Pancreas (tissue), 10 donors: ENCODE data around the gene FXYD3. TPM values are rescaled to one million over a fixed set of nuclear protein-coding genes. Genes with fewer than 3 reads are reported as not detected.
A peak's percentile ranks its signal among the peaks of the same experiment; 100 is the strongest.

Source experiments
- ATAC-seq, 4 donors: fragments of 200-7000 bp; cut with Tn5 transposase; one replicate each; pipeline versions ENCODE4 v1.8.0 to v1.9.1; 2020; ENCODE audit warnings: mild to moderate bottlenecking in 4 of 4, moderate library complexity in 4 of 4
- DNase-seq, 6 donors: peaks; one replicate each; pipeline ENCODE4 v3.0.0-alpha.2; 2020
- FAIRE-seq: peaks from 2 replicates; lab custom pipeline; 2012; peaks lifted over from hg19 to GRCh38; lab: Jason Lieb, UNC
- H3K27ac ChIP-seq, 4 donors: fragments of 200-600 bp; sonication (generic); 1 replicate in 3 of 4; 2 replicates in 1 of 4; pipeline versions ENCODE4 v1.5.0 to v1.8.0; 2020
- H3K27me3 ChIP-seq, 4 donors: fragments of 200-600 bp; one replicate each; pipeline ENCODE4 v1.8.0; 2021
- H3K36me3 ChIP-seq, 3 donors: fragments of 200-600 bp; sonication (generic) in 1 of 3; one replicate each; pipeline versions ENCODE4 v1.5.0 to v1.8.0; 2020 to 2021
- H3K4me1 ChIP-seq, 3 donors: fragments of 200-600 bp; one replicate each; pipeline ENCODE4 v1.8.0; 2021
- H3K4me3 ChIP-seq, 4 donors: fragments of 200-600 bp; sonication (generic) in 2 of 4; one replicate each; pipeline versions ENCODE4 v1.5.0 to v1.8.0; 2020 to 2021
- H3K9me3 ChIP-seq, 4 donors: fragments of 200-600 bp; one replicate each; pipeline ENCODE4 v1.8.0; 2021
- WGBS, 2 donors: extraction: QIAGEN DNeasy Blood & Tissue Kit; methylation state at CpG; one replicate each; pipeline ENCODE4 v1.1.7; 2013; 5-methylcytosine and 5-hydroxymethylcytosine counted together
- intact Hi-C, 3 donors: fragments of 100-400 bp; cut with DNase I; formaldehyde crosslinking; loops; one replicate each; pipeline versions ENCODE4 v1.11.1 to v1.14.2; 2022
- polyA plus RNA-seq, 2 donors: library from polyadenylated mRNA; stranded (reverse); fragments of 200-250 nt; gene quantifications; one replicate each; pipeline ENCODE4 v1.2.3, GENCODE V29; 2013
- total RNA-seq, 6 donors: library from RNA; stranded (reverse); fragmentation: NEBNext Ultra II Directional in 4 of 6; extraction: Animal tissue kit (Norgen Biotek cat#: 25700) in 4 of 6; gene quantifications; one replicate each; pipeline versions ENCODE4 v1.2.1 to v1.2.4, GENCODE V29; 2021 to 2023
- TF ChIP-seq, protein P1 (sequence below), 4 donors: fragments of 200-600 bp; sonication (generic) in 3 of 4; IDR thresholded peaks; one replicate each; pipeline versions ENCODE4 v1.5.0 to v1.8.0; 2021; ENCODE audit warnings: antibody characterized with exemption in 4 of 4
- donor health status: healthy with polysubstance abuse.
- donor health status: DM: no; HTN: no; CAD: no; lungs with moderate emphysema.
- donor health status: DM: no; HTN: no; CAD: no.
- donor health status: control.
- donor health status: control.
- donor health status: Bipolar disorder and iron deficiency.
- donor health status: DM: yes; HTN: yes; CAD: no.
- donor health status: DM: no; HTN: no; CAD: no.
- donor health status: DM: no; HTN: no; CAD: no.
- donor health status: DM: yes; HTN: yes; CAD: no.

Gene FXYD3
- total and polyA plus RNA-seq, 8 donors, result 12.2 to 59.1 (median 17.7) TPM

DNA sequence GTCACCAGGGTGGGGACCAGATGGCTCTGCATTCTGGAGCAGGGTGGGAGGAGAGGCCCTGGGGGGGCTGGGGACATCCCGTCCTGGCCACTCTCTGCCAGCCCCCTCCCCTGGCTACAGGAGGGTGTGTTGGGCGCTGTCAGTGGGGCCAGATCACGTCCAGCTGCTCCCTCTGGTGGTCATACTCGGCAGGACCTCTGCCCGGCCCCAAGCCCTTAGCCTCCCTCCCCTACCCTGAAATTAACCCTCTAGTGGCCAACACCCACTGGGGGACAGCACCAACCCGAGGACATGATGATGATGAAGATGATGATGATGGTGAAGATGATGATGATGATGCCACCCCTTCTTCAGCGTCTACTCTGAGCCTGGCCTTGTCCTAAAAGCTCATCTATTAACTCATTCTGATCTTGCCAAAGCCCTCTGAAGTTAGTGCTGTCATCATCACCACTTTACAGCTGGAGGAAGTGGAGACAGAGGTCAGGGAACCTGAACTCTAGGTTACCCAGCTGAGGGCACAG lies 19.8 kb downstream of the FXYD3 start:
- H3K4me3 ChIP-seq, result no peak overlapping the region
- peak; percentile 67 to 90 (median 80) for DNase-seq
- no peak for FAIRE-seq

GRCh38 chr19:35136231-35136630 lies 20.6 kb downstream of the FXYD3 start:
- intact Hi-C loops, result loop anchor here in 1 of 3 donors (10.0 kb wide), 1 partner anchor 71 kb away; no protein-coding TSS in a partner anchor
- no peak overlapping the region for H3K27ac ChIP-seq
- WGBS, 2 donors, result 72 to 75% methylated on average over 11 of the region's 11 CpGs
- ATAC-seq, result no peak
- no peaks in the 10 kb centered on the region for H3K9me3 ChIP-seq
- H3K4me3 ChIP-seq, result no peak overlapping the region
- TF ChIP-seq, protein P1, sequence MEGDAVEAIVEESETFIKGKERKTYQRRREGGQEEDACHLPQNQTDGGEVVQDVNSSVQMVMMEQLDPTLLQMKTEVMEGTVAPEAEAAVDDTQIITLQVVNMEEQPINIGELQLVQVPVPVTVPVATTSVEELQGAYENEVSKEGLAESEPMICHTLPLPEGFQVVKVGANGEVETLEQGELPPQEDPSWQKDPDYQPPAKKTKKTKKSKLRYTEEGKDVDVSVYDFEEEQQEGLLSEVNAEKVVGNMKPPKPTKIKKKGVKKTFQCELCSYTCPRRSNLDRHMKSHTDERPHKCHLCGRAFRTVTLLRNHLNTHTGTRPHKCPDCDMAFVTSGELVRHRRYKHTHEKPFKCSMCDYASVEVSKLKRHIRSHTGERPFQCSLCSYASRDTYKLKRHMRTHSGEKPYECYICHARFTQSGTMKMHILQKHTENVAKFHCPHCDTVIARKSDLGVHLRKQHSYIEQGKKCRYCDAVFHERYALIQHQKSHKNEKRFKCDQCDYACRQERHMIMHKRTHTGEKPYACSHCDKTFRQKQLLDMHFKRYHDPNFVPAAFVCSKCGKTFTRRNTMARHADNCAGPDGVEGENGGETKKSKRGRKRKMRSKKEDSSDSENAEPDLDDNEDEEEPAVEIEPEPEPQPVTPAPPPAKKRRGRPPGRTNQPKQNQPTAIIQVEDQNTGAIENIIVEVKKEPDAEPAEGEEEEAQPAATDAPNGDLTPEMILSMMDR (IDR thresholded peaks at IDR 0.05), result no peak
- H3K4me1 ChIP-seq, result peaks cover 3 to 10% (median 5%) of the 10 kb centered on the region in 3 donors
- H3K27me3 ChIP-seq, result no peaks in the 10 kb centered on the region
- FAIRE-seq, result no peak
- H3K36me3 ChIP-seq, result no peaks in the 10 kb centered on the region
- peak in 2 of 6 donors; percentile 19 to 47 for DNase-seq

More for the DNA sequence above, 19.8 kb downstream of the FXYD3 start:
- intact Hi-C loops, result loop anchor here in 1 of 3 donors (10.0 kb wide), 1 partner anchor 71 kb away; no protein-coding TSS in a partner anchor
- no peaks in the 10 kb centered on the region for H3K36me3 ChIP-seq
- no peak overlapping the region for H3K27ac ChIP-seq
- H3K27me3 ChIP-seq, result no peaks in the 10 kb centered on the region
- TF ChIP-seq, protein P1 (IDR thresholded peaks at IDR 0.05), result peak; percentile 78 to 88 (median 86)
- H3K9me3 ChIP-seq, result no peaks in the 10 kb centered on the region
- 1% methylated on average over 7 of the region's 7 CpGs for whole genome bisulfite sequencing, 2 donors
- H3K4me1 ChIP-seq, result peaks cover 3 to 10% (median 5%) of the 10 kb centered on the region in 3 donors
- ATAC-seq, result peak; percentile 71 to 85 (median 80)

DNA sequence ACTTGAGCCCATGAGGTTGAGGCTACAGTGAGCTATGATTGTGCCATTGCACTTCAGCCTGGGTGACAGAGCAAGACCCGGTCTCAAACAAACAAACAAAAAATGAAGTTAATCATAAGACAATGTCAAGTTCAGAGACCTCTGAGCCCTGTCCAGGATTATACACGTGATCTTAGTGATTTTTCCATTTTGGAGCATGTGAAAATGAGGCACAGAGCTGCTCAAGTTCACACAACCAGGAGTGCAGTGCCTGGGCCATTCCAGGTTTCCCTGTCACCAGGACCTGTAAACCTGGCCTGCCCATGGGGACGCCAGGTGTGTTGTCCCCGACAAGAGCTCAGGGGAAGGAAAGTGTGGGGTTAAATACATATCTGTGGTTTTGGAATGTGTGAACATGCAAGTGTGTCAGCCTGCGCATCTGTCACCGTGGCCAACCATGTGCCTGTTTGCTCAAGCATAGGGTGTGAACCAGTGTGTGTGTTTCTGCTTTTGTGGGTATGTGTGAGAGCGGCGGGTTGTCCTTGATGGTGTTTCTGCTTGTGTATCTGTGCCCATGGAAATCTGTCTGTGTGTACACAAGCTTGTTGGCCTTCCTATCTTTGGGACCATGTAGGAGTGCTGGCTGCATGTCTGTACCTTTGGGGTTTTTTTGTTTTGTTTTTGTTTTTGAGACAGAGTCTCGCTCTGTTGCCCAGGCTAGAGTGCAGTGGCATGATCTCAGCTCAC lies 21.5 kb downstream of the FXYD3 start:
- no peaks in the 10 kb centered on the region for H3K36me3 ChIP-seq
- peak in 4 of 6 donors; percentile 22 to 56 (median 52) for DNase-seq
- no peaks in the 10 kb centered on the region for H3K27me3 ChIP-seq
- H3K4me3 ChIP-seq, result no peak overlapping the region
- TF ChIP-seq, protein P1 (IDR thresholded peaks at IDR 0.05), result no peak
- peak in 3 of 4 donors; percentile 7 to 36 (median 27) for ATAC-seq
- H3K27ac ChIP-seq, result peak overlapping the region; percentile 9 to 42 (median 32)
- intact Hi-C loops, result loop anchor here in 1 of 3 donors (10.0 kb wide), 1 partner anchor 72 kb away; no protein-coding TSS in a partner anchor
- 17 to 27% methylated on average over 9 of the region's 9 CpGs for WGBS, 2 donors
- peaks cover 5 to 10% (median 9%) of the 10 kb centered on the region in 3 donors for H3K4me1 ChIP-seq
- no peaks in the 10 kb centered on the region for H3K9me3 ChIP-seq
- no peak for FAIRE-seq

DNA sequence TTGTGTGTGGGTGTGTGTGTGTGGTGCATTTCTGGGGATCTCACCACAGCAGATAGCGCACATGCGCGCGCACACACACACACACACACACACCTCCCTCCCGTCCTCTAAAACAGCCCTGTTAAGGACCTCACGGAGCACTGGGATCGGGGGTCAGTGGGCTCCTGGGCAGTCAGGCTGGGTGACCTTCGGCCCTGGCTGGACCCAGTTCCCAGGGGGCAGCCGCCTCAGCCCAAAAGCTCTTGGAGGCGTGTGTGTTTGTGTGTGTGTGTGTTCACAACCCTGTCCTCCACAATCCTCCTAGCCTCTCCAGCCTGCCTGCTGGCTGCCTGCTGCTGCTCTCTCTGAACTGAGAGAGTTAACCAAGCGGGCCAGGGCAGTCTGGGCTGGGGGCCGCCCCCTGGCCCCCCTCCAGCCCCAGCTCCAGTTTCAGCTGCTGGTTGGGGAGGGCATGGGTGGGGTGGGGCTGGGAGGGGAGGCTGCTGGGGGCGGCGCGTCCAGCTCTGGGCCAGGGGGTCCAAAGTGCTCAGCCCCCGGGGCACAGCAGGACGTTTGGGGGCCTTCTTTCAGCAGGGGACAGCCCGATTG lies 22.8 kb downstream of the FXYD3 start, which contains the start of gene FXYD1:
FXYD1 (plus strand) TSS at position 520 of the 588 bp plus-strand sequence. CDS start 1,256 bp downstream, outside the sequence.
- peaks cover 5 to 14% (median 10%) of the 10 kb centered on the region in 3 donors for H3K4me1 ChIP-seq
- ATAC-seq (no peak), FAIRE-seq (no peak), DNase-seq (peak in 2 of 6 donors; percentile 14 to 74)
- H3K9me3 ChIP-seq, result no peaks in the 10 kb centered on the region
- TF ChIP-seq, protein P1 (IDR thresholded peaks at IDR 0.05), result no peak
- H3K27ac ChIP-seq, result peak within 1 kb of the TSS; percentile 9 to 42 (median 32)
- H3K36me3 ChIP-seq, result no peaks in the 10 kb centered on the region
- H3K27me3 ChIP-seq, result no peaks in the 10 kb centered on the region
- intact Hi-C loops, result loop anchor here in 1 of 3 donors (10.0 kb wide), 1 partner anchor 74 kb away; no protein-coding TSS in a partner anchor
- H3K4me3 ChIP-seq, result no peak within 1 kb of the TSS
- 78 to 79% methylated on average over 16 to 18 of the region's 18 CpGs for WGBS, 2 donors
